ENCODE results near the gene MT1B. TPM values are rescaled to one million over a fixed set of nuclear protein-coding genes. Genes with fewer than 3 reads are reported as not detected.
A peak's percentile ranks its signal among the peaks of the same experiment; 100 is the strongest.

Gene MT1B
- total and polyA plus RNA-seq, 2 of the 4 experiments (the other 2 are of a cell fraction), result not detected

DNA sequence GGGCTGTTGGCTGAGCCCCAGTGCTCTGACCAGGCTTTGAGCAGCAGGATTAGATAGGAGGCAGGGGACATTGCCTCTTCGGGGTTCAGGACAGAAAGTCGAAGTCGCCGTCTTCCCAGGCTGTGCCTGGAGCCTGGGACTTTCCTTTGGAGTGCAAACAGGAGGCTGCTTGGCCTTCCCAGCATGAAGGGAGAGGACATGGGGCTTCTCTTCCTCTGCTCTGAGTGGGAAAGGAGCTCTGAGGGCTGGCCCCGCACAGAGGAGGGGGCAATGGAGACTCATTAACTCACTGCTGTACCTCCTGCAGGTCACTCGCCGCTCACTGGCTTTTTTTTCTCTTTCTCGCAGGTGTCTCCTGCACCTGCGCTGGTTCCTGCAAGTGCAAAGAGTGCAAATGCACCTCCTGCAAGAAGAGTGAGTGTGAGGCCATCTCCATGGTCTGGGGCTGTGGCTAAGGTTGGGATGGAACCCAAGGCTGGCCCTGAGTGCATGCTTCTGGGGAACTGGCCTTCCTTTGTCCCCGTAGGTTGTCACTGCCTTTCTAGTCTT, 6.7 kb downstream of the MT1B start:
- Histone ChIP-seq H2AFZ (replicated peaks; ENCODE audit: low read length, poor library complexity) (peak overlapping the region; percentile 73), H2BK120ac (ENCODE audit: low read depth, low read length) (no peak overlapping the region), H3K9me1 (ENCODE audit: insufficient read depth, low read length) (peaks cover 3% of the 10 kb centered on the region; the same call in 1 of the 2 replicates), H3K18ac (ENCODE audit: low read depth, low read length) (no peak overlapping the region), H3K27ac (ENCODE audit: insufficient read depth, low read length) (no peak overlapping the region), H4K91ac (ENCODE audit: insufficient read depth, low read depth, low read length) (no peak overlapping the region), H2BK5ac (ENCODE audit: low read depth, low read length, poor library complexity, severe bottlenecking) (no peak overlapping the region), H3K9ac (ENCODE audit: low read depth, low read length) (no peak overlapping the region), H3K56ac (ENCODE audit: extremely low read depth, insufficient read depth, low read length) (no peak overlapping the region), H3K9me3 (ENCODE audit: control insufficient read depth, insufficient read depth, low read length) (no peaks in the 10 kb centered on the region), H3K4ac (ENCODE audit: low read depth, low read length) (no peak overlapping the region), H3K14ac (replicated peaks; ENCODE audit: low read depth, low read length) (no peak overlapping the region), H4K8ac (ENCODE audit: low read depth in 2 of 2, low read length in 2 of 2) (no peak overlapping the region), H2AK9ac (replicated peaks; ENCODE audit: low read depth, low read length, poor library complexity) (no peak overlapping the region), H3K4me1 (ENCODE audit: control insufficient read depth, insufficient read depth, low read length) (peaks cover 3% of the 10 kb centered on the region; the same call in 1 of the 2 replicates), H2BK15ac (ENCODE audit: low read depth, low read length) (no peak overlapping the region), H3K36me3 (ENCODE audit: control insufficient read depth, insufficient read depth, low read length) (no peaks in the 10 kb centered on the region), H2AK5ac (ENCODE audit: low read depth, low read length) (no peak overlapping the region), H3K4me2 (ENCODE audit: low read depth, low read length) (peak overlapping the region; percentile 27), H3K4me3 (ENCODE audit: insufficient read depth, low read depth, low read length) (no peak overlapping the region), H4K20me1 (ENCODE audit: insufficient read depth, low read length) (no peaks in the 10 kb centered on the region), H3K27me3 (ENCODE audit: control insufficient read depth, insufficient read depth, low read length) (peaks cover 78% of the 10 kb centered on the region), H3K79me1 (ENCODE audit: low read depth in 1 of 2, low read length in 2 of 2) (no peaks in the 10 kb centered on the region), H4K5ac (ENCODE audit: low read depth, low read length) (no peak overlapping the region), H3K23ac (ENCODE audit: low read depth, low read length) (peak overlapping the region; percentile 13; the same call in 1 of the 2 replicates), H2BK20ac (ENCODE audit: low read depth, low read length) (no peak overlapping the region)
- ATAC-seq (ENCODE audit: low read depth) (no peak), DNase-seq (no peak)
- BruUV-seq (replicated peaks), result no TSS peak
- dilution Hi-C loops (cut with HindIII; ENCODE audit: low sequenced_read_pairs, unreplicated experiment) (no loop called here), intact Hi-C loops (cut with micrococcal nuclease) (no loop called here), in situ Hi-C loops (cut with MboI; ENCODE audit: low sequenced_read_pairs) (no loop called here)
- ChIA-PET POLR2A (ENCODE audit: unreplicated experiment) (no interaction called here), CTCF (no interaction called here)
- no peak for TF ChIP-seq MAFK (IDR thresholded peaks at IDR 0.05; ENCODE audit: low read depth, low read length)
- no peak for TF ChIP-seq RCOR1 (IDR thresholded peaks at IDR 0.05; ENCODE audit: insufficient replicate concordance, low read length)
- no peak for TF ChIP-seq NFE2L2 (IDR thresholded peaks at IDR 0.05; ENCODE audit: low read depth, low read length)
- no peak for TF ChIP-seq RAD21 (IDR thresholded peaks at IDR 0.05; ENCODE audit: low read length)
- TF ChIP-seq CHD1 (IDR thresholded peaks at IDR 0.05; ENCODE audit: low read depth, low read length), result no peak
- no peak for TF ChIP-seq POLR2A (IDR thresholded peaks at IDR 0.05; ENCODE audit: low read depth, low read length)
- TF ChIP-seq, protein P1, sequence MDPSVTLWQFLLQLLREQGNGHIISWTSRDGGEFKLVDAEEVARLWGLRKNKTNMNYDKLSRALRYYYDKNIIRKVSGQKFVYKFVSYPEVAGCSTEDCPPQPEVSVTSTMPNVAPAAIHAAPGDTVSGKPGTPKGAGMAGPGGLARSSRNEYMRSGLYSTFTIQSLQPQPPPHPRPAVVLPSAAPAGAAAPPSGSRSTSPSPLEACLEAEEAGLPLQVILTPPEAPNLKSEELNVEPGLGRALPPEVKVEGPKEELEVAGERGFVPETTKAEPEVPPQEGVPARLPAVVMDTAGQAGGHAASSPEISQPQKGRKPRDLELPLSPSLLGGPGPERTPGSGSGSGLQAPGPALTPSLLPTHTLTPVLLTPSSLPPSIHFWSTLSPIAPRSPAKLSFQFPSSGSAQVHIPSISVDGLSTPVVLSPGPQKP (IDR thresholded peaks at IDR 0.05; ENCODE audit: borderline replicate concordance, low read depth, low read length), result no peak
- TF ChIP-seq BHLHE40 (IDR thresholded peaks at IDR 0.05; ENCODE audit: low read depth, low read length), result no peak
- TF ChIP-seq FOS (IDR thresholded peaks at IDR 0.05; ENCODE audit: low read depth, low read length), result no peak
- WGBS, 2 experiments (ENCODE audit: extremely low coverage in 2 of 2, insufficient read length in 1 of 2), result 21% methylated on average over 5 of the region's 10 CpGs; no CpG with 5 or more reads in 1 of the 2 experiments

Data from IMR-90 (cell line).